GM12878 (cell line): ENCODE data around the gene NOP16. TPM values are rescaled to one million over a fixed set of nuclear protein-coding genes. Genes with fewer than 3 reads are reported as not detected.

ENCODE experiments used
- CBFB ChIP-seq: IDR thresholded peaks from 2 replicates; pipeline ENCODE4 v1.6.1; 2016; ENCODE audit warnings: antibody characterized with exemption, low read depth
- EED ChIP-seq: sonication (generic); IDR thresholded peaks from 2 replicates; pipeline ENCODE4 v1.6.1; 2016; ENCODE audit warnings: antibody characterized with exemption, low read depth
- ESRRA ChIP-seq: IDR thresholded peaks from 2 replicates; pipeline ENCODE4 v1.6.1; 2012; ENCODE audit warnings: mild to moderate bottlenecking, low read length, improper control_type of control experiment
- FOXM1 ChIP-seq: IDR thresholded peaks from 2 replicates; pipeline ENCODE4 v1.6.1; 2012; ENCODE audit warnings: low read depth, mild to moderate bottlenecking, inconsistent platforms, low read length, moderate library complexity
- HCFC1 ChIP-seq: fragments of 150-350 bp; IDR thresholded peaks from 2 replicates; pipeline ENCODE4 v1.6.1; 2014; ENCODE audit warnings: low read length
- LARP7 ChIP-seq: fragments of 450-650 bp; IDR thresholded peaks from 2 replicates; pipeline ENCODE4 v1.6.1; 2017; ENCODE audit warnings: mild to moderate bottlenecking
- MTA3 ChIP-seq: IDR thresholded peaks from 2 replicates; pipeline ENCODE4 v1.6.1; 2012; ENCODE audit warnings: low read length, inconsistent platforms, borderline replicate concordance
- NFIC ChIP-seq: IDR thresholded peaks from 2 replicates; pipeline ENCODE4 v1.6.1; 2012; ENCODE audit warnings: low read depth, mild to moderate bottlenecking, inconsistent platforms, low read length, moderate library complexity
- PML ChIP-seq: IDR thresholded peaks from 2 replicates; pipeline ENCODE4 v1.6.1; 2012; ENCODE audit warnings: low read length, inconsistent platforms
- SIX5 ChIP-seq: IDR thresholded peaks from 2 replicates; pipeline ENCODE4 v1.6.1; 2011; ENCODE audit warnings: mild to moderate bottlenecking, low read depth, low read length, moderate library complexity; ENCODE audit not compliant: severe bottlenecking
- SMAD1 ChIP-seq: fragments of 450-650 bp; IDR thresholded peaks from 2 replicates; pipeline ENCODE4 v1.6.1; 2018; ENCODE audit warnings: mild to moderate bottlenecking, low read depth; ENCODE audit not compliant: partially characterized antibody
- SUZ12 ChIP-seq: fragments of 200-600 bp; sonication (generic); IDR thresholded peaks from one replicate; pipeline ENCODE4 v1.6.1; 2018; ENCODE audit warnings: antibody characterized with exemption, mild to moderate bottlenecking; ENCODE audit not compliant: unreplicated experiment
- TCF3 ChIP-seq: IDR thresholded peaks from 2 replicates; pipeline ENCODE4 v1.6.1; 2012; ENCODE audit warnings: low read depth, mild to moderate bottlenecking, low read length, borderline replicate concordance; ENCODE audit not compliant: insufficient read depth
- USF1 ChIP-seq: IDR thresholded peaks from 2 replicates; pipeline ENCODE4 v1.6.1; 2011; ENCODE audit warnings: borderline replicate concordance, low read depth, mild to moderate bottlenecking, moderate library complexity, mixed read lengths, low read length; ENCODE audit not compliant: insufficient read depth; ENCODE audit errors: extremely low read length
- YBX1 ChIP-seq: fragments of 450-650 bp; IDR thresholded peaks from 2 replicates; pipeline ENCODE4 v1.6.1; 2016; ENCODE audit warnings: antibody characterized with exemption
- ZNF217 ChIP-seq: fragments of 450-650 bp; IDR thresholded peaks from 2 replicates; pipeline ENCODE4 v1.6.1; 2017; ENCODE audit warnings: antibody characterized with exemption, mild to moderate bottlenecking
- ZNF384 ChIP-seq: IDR thresholded peaks from 2 replicates; pipeline ENCODE4 v1.6.1; 2012; ENCODE audit warnings: low read depth, mild to moderate bottlenecking, low read length, improper control_type of control experiment, borderline replicate concordance
- ZNF622 ChIP-seq: fragments of 450-650 bp; IDR thresholded peaks from 2 replicates; pipeline ENCODE4 v1.6.1; 2017; ENCODE audit warnings: mild to moderate bottlenecking, inconsistent platforms
- ZSCAN29 ChIP-seq: fragments of 450-650 bp; IDR thresholded peaks from 2 replicates; pipeline ENCODE4 v1.6.1; 2017; ENCODE audit warnings: mild to moderate bottlenecking, moderate library complexity
- polyA plus RNA-seq, 11 experiments: library from polyadenylated mRNA; depleted of rRNA in 4 of 11; unstranded in 6 of 11; stranded (reverse) in 5 of 11; fragments of >200 nt; fragmentation: Nextera tagmentation in 4 of 11; fragmentation: Illumina TruSeq in 1 of 11; extraction: Ambion mirVana in 4 of 11; extraction: Trizol in 1 of 11; gene quantifications; 1 replicate in 1 of 11; 2 replicates in 10 of 11; pipeline versions ENCODE4 v1.2.1 to v1.2.3, GENCODE V29; 2011 to 2016; ENCODE audit warnings: inconsistent platforms in 2 of 11, missing spikeins in 2 of 11, low read depth in 1 of 11
- total RNA-seq, 4 experiments: library from RNA; depleted of rRNA in 3 of 4; stranded (reverse); fragments of >200 nt in 3 of 4; fragmentation: Illumina TruSeq in 1 of 4; extraction: Trizol in 1 of 4; gene quantifications; 2 replicates each; pipeline versions ENCODE4 v1.2.1 to v1.2.3, GENCODE V29; 2013 to 2021
- TF ChIP-seq, protein P1 (sequence below): fragments of 450-650 bp; IDR thresholded peaks from 2 replicates; pipeline ENCODE4 v1.6.1; 2014; ENCODE audit warnings: mild to moderate bottlenecking
- TF ChIP-seq, protein P2 (sequence below): fragments of 450-650 bp; IDR thresholded peaks from 2 replicates; pipeline ENCODE4 v1.6.1; 2018; ENCODE audit warnings: borderline replicate concordance, mild to moderate bottlenecking; ENCODE audit not compliant: partially characterized antibody
- TF ChIP-seq, protein P3 (sequence below): fragments of 150-350 bp; IDR thresholded peaks from 2 replicates; pipeline ENCODE4 v1.6.1; 2016; ENCODE audit warnings: low read depth, low read length

NOP16 gene
- total and polyA plus RNA-seq, 10 of the 15 experiments (the other 5 are each of a cell fraction or from before 2014, with no cell fraction given), result 50.3 to 276 (median 116) TPM

GRCh38 chr5:176415952-176416924 lies 27.8 kb upstream of the NOP16 start, which contains the start of gene CLTB (continued):
- TF ChIP-seq HCFC1 (no peak), NFIC (no peak), ZSCAN29 (0 out of 2 replicates have a peak, but pooled peaks have one; percentile 44), EED (no peak), SUZ12 (no peak), MTA3 (no peak), YBX1 (no peak), USF1 (no peak), SIX5 (no peak), SMAD1 (no peak), TCF3 (peak; percentile 93), ZNF384 (no peak), ZNF217 (peak; percentile 82; the same call in 1 of the 2 replicates), FOXM1 (no peak), ZNF622 (no peak), CBFB (no peak), LARP7 (peak; percentile 98; the same call in 1 of the 2 replicates), ESRRA (no peak), PML (no peak)
- TF ChIP-seq, protein P1, sequence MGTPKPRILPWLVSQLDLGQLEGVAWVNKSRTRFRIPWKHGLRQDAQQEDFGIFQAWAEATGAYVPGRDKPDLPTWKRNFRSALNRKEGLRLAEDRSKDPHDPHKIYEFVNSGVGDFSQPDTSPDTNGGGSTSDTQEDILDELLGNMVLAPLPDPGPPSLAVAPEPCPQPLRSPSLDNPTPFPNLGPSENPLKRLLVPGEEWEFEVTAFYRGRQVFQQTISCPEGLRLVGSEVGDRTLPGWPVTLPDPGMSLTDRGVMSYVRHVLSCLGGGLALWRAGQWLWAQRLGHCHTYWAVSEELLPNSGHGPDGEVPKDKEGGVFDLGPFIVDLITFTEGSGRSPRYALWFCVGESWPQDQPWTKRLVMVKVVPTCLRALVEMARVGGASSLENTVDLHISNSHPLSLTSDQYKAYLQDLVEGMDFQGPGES, result peak; percentile 55; the same call in 1 of the 2 replicates
- TF ChIP-seq, protein P2, sequence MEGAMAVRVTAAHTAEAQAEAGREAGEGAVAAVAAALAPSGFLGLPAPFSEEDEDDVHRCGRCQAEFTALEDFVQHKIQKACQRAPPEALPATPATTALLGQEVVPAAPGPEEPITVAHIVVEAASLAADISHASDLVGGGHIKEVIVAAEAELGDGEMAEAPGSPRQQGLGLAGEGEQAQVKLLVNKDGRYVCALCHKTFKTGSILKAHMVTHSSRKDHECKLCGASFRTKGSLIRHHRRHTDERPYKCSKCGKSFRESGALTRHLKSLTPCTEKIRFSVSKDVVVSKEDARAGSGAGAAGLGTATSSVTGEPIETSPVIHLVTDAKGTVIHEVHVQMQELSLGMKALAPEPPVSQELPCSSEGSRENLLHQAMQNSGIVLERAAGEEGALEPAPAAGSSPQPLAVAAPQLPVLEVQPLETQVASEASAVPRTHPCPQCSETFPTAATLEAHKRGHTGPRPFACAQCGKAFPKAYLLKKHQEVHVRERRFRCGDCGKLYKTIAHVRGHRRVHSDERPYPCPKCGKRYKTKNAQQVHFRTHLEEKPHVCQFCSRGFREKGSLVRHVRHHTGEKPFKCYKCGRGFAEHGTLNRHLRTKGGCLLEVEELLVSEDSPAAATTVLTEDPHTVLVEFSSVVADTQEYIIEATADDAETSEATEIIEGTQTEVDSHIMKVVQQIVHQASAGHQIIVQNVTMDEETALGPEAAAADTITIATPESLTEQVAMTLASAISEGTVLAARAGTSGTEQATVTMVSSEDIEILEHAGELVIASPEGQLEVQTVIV, result no peak
- TF ChIP-seq, protein P3, sequence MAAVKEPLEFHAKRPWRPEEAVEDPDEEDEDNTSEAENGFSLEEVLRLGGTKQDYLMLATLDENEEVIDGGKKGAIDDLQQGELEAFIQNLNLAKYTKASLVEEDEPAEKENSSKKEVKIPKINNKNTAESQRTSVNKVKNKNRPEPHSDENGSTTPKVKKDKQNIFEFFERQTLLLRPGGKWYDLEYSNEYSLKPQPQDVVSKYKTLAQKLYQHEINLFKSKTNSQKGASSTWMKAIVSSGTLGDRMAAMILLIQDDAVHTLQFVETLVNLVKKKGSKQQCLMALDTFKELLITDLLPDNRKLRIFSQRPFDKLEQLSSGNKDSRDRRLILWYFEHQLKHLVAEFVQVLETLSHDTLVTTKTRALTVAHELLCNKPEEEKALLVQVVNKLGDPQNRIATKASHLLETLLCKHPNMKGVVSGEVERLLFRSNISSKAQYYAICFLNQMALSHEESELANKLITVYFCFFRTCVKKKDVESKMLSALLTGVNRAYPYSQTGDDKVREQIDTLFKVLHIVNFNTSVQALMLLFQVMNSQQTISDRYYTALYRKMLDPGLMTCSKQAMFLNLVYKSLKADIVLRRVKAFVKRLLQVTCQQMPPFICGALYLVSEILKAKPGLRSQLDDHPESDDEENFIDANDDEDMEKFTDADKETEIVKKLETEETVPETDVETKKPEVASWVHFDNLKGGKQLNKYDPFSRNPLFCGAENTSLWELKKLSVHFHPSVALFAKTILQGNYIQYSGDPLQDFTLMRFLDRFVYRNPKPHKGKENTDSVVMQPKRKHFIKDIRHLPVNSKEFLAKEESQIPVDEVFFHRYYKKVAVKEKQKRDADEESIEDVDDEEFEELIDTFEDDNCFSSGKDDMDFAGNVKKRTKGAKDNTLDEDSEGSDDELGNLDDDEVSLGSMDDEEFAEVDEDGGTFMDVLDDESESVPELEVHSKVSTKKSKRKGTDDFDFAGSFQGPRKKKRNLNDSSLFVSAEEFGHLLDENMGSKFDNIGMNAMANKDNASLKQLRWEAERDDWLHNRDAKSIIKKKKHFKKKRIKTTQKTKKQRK, result no peak
